Measurements from ENCODE around the gene FOSL1. TPM values are rescaled to one million over a fixed set of nuclear protein-coding genes. Genes with fewer than 3 reads are reported as not detected.

Gene FOSL1
- total RNA-seq, 1 donor from 2014 or later, result not detected

GRCh38 chr11:65887723-65888162 is 12.4 kb downstream of the FOSL1 start:
- Histone ChIP-seq H3K27me3 (peaks cover 18% of the 10 kb centered on the region), H3K4me1 (peaks cover 21% of the 10 kb centered on the region), H4K20me1 (ENCODE audit: low read depth) (peaks cover 24% of the 10 kb centered on the region), H3K36me3 (peaks cover 4% of the 10 kb centered on the region), H3K79me2 (ENCODE audit: low read depth) (peaks cover 31% of the 10 kb centered on the region), H3K4me3 (peak overlapping the region; percentile 66), H3K27ac (peak overlapping the region; percentile 82), H3F3A (ENCODE audit: low read depth) (peaks cover 49% of the 10 kb centered on the region), H3K9me3 (ENCODE audit: low read depth) (no peaks in the 10 kb centered on the region), H3K9ac (peak overlapping the region; percentile 58), H3K4me2 (peak overlapping the region; percentile 98), H2AFZ (replicated peaks) (peak overlapping the region; percentile 59)
- H3K4me1 Mint-ChIP-seq, result peaks cover 51% of the 10 kb centered on the region
- DNase-seq (ENCODE audit: low spot score), result no peak
- no peaks in the 10 kb centered on the region for H3K9me3 Mint-ChIP-seq
- H3K27ac Mint-ChIP-seq, result peak overlapping the region; percentile 91
- TF ChIP-seq EZH2 (IDR thresholded peaks at IDR 0.05), result no peak
- no peak for TF ChIP-seq EZH2phosphoT487 (IDR thresholded peaks at IDR 0.05)
- no peak for TF ChIP-seq CTCF (IDR thresholded peaks at IDR 0.05)
- peaks cover 21% of the 10 kb centered on the region for H3K36me3 Mint-ChIP-seq
- H3K27me3 Mint-ChIP-seq (ENCODE audit: insufficient read depth, low read depth), result peaks cover 8% of the 10 kb centered on the region
- peak overlapping the region; percentile 98 for H3K4me3 Mint-ChIP-seq

DNA sequence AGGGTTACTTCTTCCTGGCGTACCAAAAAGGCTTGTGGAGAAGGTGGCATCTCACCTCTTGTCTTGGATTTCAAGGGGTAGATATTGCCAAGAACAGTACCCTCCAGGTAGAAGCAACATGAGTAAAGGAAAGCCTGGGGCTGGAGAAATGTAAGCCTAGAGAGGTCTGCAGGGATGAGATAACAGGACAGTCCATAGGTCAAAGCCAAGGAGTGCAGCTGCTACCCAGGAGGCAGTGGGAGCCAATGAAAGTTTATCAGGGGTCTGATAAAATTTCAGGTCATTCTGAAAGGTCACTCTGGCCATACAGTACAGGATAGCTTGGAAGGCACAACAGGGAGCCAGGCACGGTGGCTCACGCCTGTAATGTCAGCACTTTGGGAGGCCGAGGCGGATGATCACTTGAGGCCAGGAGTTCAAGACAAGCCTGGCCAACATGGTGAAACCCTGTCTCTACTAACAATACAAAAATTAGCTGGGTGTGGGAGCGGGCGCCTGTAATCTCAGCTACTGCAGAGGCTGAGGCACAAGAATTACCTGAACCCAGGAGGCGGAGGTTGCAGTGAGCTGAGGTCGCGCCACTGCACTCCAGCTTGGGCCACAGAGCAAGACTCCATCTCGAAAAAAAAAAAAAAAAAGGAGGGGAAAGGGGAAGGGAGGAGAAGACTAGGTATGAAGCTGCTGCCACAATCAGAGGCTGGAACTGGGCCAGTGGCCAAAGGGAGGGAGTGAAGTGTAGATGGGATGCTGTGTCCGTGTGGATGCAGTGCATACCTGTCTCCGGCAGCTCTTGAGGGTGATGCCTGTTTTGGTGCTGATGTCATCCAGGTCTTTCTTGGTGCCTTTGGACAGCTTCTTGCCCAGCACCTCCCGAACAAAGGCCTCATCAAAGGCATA is 13.1 kb downstream of the FOSL1 start:
- Mint-ChIP-seq H3K27me3 (ENCODE audit: insufficient read depth, low read depth) (peaks cover 2% of the 10 kb centered on the region), H3K27ac (no peak overlapping the region), H3K4me1 (peaks cover 44% of the 10 kb centered on the region), H3K4me3 (peak overlapping the region; percentile 98), H3K9me3 (no peaks in the 10 kb centered on the region), H3K36me3 (peaks cover 25% of the 10 kb centered on the region)
- peaks cover 43% of the 10 kb centered on the region for H3F3A ChIP-seq (ENCODE audit: low read depth)
- H3K4me2 ChIP-seq, result peak overlapping the region; percentile 98
- H4K20me1 ChIP-seq (ENCODE audit: low read depth), result peaks cover 17% of the 10 kb centered on the region
- H3K27me3 ChIP-seq, result peaks cover 18% of the 10 kb centered on the region
- H2AFZ ChIP-seq (replicated peaks), result no peak overlapping the region
- H3K4me3 ChIP-seq, result peak overlapping the region; percentile 66
- H3K9ac ChIP-seq, result peak overlapping the region; percentile 58
- no peaks in the 10 kb centered on the region for H3K9me3 ChIP-seq (ENCODE audit: low read depth)
- peaks cover 29% of the 10 kb centered on the region for H3K79me2 ChIP-seq (ENCODE audit: low read depth)
- no peak for DNase-seq (ENCODE audit: low spot score)
- peaks cover 19% of the 10 kb centered on the region for H3K4me1 ChIP-seq
- peaks cover 4% of the 10 kb centered on the region for H3K36me3 ChIP-seq
- TF ChIP-seq CTCF (IDR thresholded peaks at IDR 0.05), result no peak
- no peak for TF ChIP-seq EZH2phosphoT487 (IDR thresholded peaks at IDR 0.05)
- no peak for TF ChIP-seq EZH2 (IDR thresholded peaks at IDR 0.05)
- H3K27ac ChIP-seq, result no peak overlapping the region

DNA sequence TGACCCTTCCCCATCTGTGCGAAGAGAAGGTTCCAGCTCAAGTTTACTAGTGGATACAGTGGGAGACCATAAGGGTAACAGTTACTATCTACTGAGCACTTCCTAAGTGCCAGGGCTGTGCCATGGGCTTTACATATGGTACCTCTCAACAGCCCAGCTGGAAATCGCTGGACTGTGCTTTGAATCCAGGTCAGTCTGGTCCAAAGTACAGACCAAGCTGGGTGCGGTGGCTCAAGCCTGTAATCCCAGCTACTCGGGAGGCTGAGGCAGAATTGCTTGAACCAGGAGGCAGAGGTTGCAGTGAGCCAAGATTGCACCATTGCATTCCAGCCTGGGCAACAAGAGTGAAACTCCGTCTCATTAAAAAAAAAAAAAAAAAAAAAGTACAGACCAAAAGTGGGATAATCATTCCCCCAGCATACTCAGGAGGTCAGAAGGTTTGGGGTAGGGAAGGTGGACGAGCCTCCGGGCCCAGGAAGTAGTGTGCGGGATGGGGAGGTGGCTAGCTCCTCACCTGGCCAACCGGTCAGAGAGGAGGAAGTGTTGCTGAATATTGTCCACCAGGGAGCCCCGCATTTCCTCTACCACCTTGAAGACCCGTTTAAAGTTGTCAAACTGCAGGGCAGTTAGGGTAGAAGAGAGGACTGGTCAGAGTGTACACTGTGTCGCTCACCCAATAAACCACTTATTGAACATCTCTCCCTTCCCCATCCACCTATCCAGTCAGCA is 14.2 kb downstream of the FOSL1 start:
- no peak for DNase-seq (ENCODE audit: low spot score)
- H2AFZ ChIP-seq (replicated peaks), result no peak overlapping the region
- no peak overlapping the region for H3K9ac ChIP-seq
- no peak overlapping the region for H3K4me2 ChIP-seq
- Mint-ChIP-seq H3K27me3 (ENCODE audit: insufficient read depth, low read depth) (no peaks in the 10 kb centered on the region), H3K4me1 (peaks cover 41% of the 10 kb centered on the region), H3K36me3 (peaks cover 25% of the 10 kb centered on the region), H3K27ac (no peak overlapping the region), H3K4me3 (peak overlapping the region; percentile 98), H3K9me3 (no peaks in the 10 kb centered on the region)
- TF ChIP-seq EZH2phosphoT487 (IDR thresholded peaks at IDR 0.05) (no peak), CTCF (IDR thresholded peaks at IDR 0.05) (no peak), EZH2 (IDR thresholded peaks at IDR 0.05) (no peak)
- H3F3A ChIP-seq (ENCODE audit: low read depth), result peaks cover 41% of the 10 kb centered on the region
- peaks cover 18% of the 10 kb centered on the region for H3K27me3 ChIP-seq
- H3K79me2 ChIP-seq (ENCODE audit: low read depth), result peaks cover 18% of the 10 kb centered on the region
- no peaks in the 10 kb centered on the region for H3K9me3 ChIP-seq (ENCODE audit: low read depth)
- H3K4me3 ChIP-seq, result no peak overlapping the region
- H3K4me1 ChIP-seq, result peaks cover 14% of the 10 kb centered on the region
- peaks cover 4% of the 10 kb centered on the region for H3K36me3 ChIP-seq
- H3K27ac ChIP-seq, result no peak overlapping the region
- H4K20me1 ChIP-seq (ENCODE audit: low read depth), result peaks cover 14% of the 10 kb centered on the region

Measured in neural progenitor cell (in vitro differentiated cells).